ENCODE data around the gene PHF21A. TPM values are rescaled to one million over a fixed set of nuclear protein-coding genes. Genes with fewer than 3 reads are reported as not detected.
A peak's percentile ranks its signal among the peaks of the same experiment; 100 is the strongest.

PHF21A gene
- total and polyA plus RNA-seq, 8 donors = 36.2 to 77.3 (median 69.3) TPM

GRCh38 chr11:46105926-46106325, 15.3 kb downstream of the PHF21A start:
- Histone ChIP-seq H3K4me1 (peaks cover 8 to 39% of the 10 kb centered on the region in 2 donors), H3K27ac (no peak overlapping the region), H3K27me3 (no peaks in the 10 kb centered on the region), H3K36me3 (no peaks in the 10 kb centered on the region), H3K4me3 (no peak overlapping the region), H3K9me3 (no peaks in the 10 kb centered on the region)
- DNase-seq (no peak), ATAC-seq (no peak)
- intact Hi-C loops (cut with DNase I) = no loop called here
- no peak for TF ChIP-seq CTCF (IDR thresholded peaks at IDR 0.05)

GRCh38 chr11:46105134-46105628, 16.1 kb downstream of the PHF21A start:
- H3K4me1 ChIP-seq = peaks cover 8 to 47% of the 10 kb centered on the region in 2 donors
- no peaks in the 10 kb centered on the region for H3K27me3 ChIP-seq
- DNase-seq (no peak), ATAC-seq (no peak)
- H3K27ac ChIP-seq = no peak overlapping the region
- no peak for TF ChIP-seq CTCF (IDR thresholded peaks at IDR 0.05)
- no peaks in the 10 kb centered on the region for H3K9me3 ChIP-seq
- intact Hi-C loops (cut with DNase I) = no loop called here
- H3K36me3 ChIP-seq = no peaks in the 10 kb centered on the region
- H3K4me3 ChIP-seq = no peak overlapping the region

- Histone ChIP-seq H3K27me3 (no peaks in the 10 kb centered on the region), H3K27ac (no peak overlapping the region), H3K36me3 (no peaks in the 10 kb centered on the region), H3K9me3 (no peaks in the 10 kb centered on the region), H3K4me1 (peaks cover 12 to 63% of the 10 kb centered on the region in 2 donors), H3K4me3 (no peak overlapping the region)
- no peak for ATAC-seq
- intact Hi-C loops (cut with DNase I) = no loop called here
- no peak for DNase-seq
- TF ChIP-seq CTCF (IDR thresholded peaks at IDR 0.05) = no peak
Observed at GRCh38 chr11:46102843-46103242, 18.4 kb downstream of the PHF21A start.

- Histone ChIP-seq H3K4me1 (peaks cover 4 to 42% of the 10 kb centered on the region in 2 donors), H3K4me3 (no peak overlapping the region), H3K9me3 (no peaks in the 10 kb centered on the region), H3K36me3 (no peaks in the 10 kb centered on the region), H3K27ac (peak overlapping the region in 1 of 2 donors; percentile 58), H3K27me3 (no peaks in the 10 kb centered on the region)
- intact Hi-C loops (cut with DNase I) = no loop called here
- ATAC-seq = peak; percentile 18
- TF ChIP-seq CTCF (IDR thresholded peaks at IDR 0.05) = no peak
- DNase-seq = no peak
Observed at GRCh38 chr11:46100670-46101069, 20.6 kb downstream of the PHF21A start.

GRCh38 chr11:46099963-46100316, 21.3 kb downstream of the PHF21A start:
- intact Hi-C loops (cut with DNase I) = no loop called here
- TF ChIP-seq CTCF (IDR thresholded peaks at IDR 0.05) = no peak
- Histone ChIP-seq H3K9me3 (no peaks in the 10 kb centered on the region), H3K27ac (peak overlapping the region; percentile 58 to 74), H3K4me1 (peaks cover 4 to 35% of the 10 kb centered on the region in 2 donors), H3K4me3 (no peak overlapping the region), H3K27me3 (no peaks in the 10 kb centered on the region), H3K36me3 (no peaks in the 10 kb centered on the region)
- DNase-seq (no peak), ATAC-seq (peak; percentile 61)
